ENCODE data around the gene PMPCB. TPM values are rescaled to one million over a fixed set of nuclear protein-coding genes. Genes with fewer than 3 reads are reported as not detected.
A peak's percentile ranks its signal among the peaks of the same experiment; 100 is the strongest.

PMPCB gene
- total RNA-seq, 1 experiment from 2014 or later, result 74.4 TPM

GRCh38 chr7:103344453-103345149 lies 47.4 kb downstream of the PMPCB start, which contains the start of gene DNAJC2:
TSS of gene DNAJC2 (minus strand) at chr7:103344767. CDS start at chr7:103344622, 145 bp downstream.
- Mint-ChIP-seq H3K4me1 (peaks cover 17% of the 10 kb centered on the region), H3K9me3 (no peaks in the 10 kb centered on the region), H3K36me3 (peaks cover 27% of the 10 kb centered on the region), H3K4me3 (peak within 1 kb of the TSS; percentile 85), H3K27me3 (ENCODE audit: low read depth) (no peaks in the 10 kb centered on the region), H3K27ac (peak within 1 kb of the TSS; percentile 97)
- ChIA-PET CTCF (no interaction called here), POLR2A (interaction anchor here (0.6 kb wide), 1 partner anchor 12 kb away, joined by 3 read pairs; no protein-coding TSS in a partner anchor)
- DNase-seq (ENCODE audit: low spot score) (peak; percentile 80), ATAC-seq (peak; percentile 93)
- TF ChIP-seq ATF1 (CRISPR knock-in tag; IDR thresholded peaks at IDR 0.05), result no peak
- TF ChIP-seq EMX1 (CRISPR knock-in tag; IDR thresholded peaks at IDR 0.05), result no peak
- no peak for TF ChIP-seq AR (CRISPR knock-in tag; IDR thresholded peaks at IDR 0.05)
- 0 out of 2 replicates have a peak, but pooled peaks have one; percentile 76 for TF ChIP-seq KAT7 (CRISPR knock-in tag; IDR thresholded peaks at IDR 0.05; ENCODE audit: borderline replicate concordance)
- no peak for TF ChIP-seq NR2C2 (CRISPR knock-in tag; IDR thresholded peaks at IDR 0.05)
- TF ChIP-seq TEAD1 (CRISPR knock-in tag; IDR thresholded peaks at IDR 0.05), result peak; percentile 93
- TF ChIP-seq ATF3 (CRISPR knock-in tag; conservative IDR thresholded peaks at IDR 0.05), result no peak
- TF ChIP-seq ZNF671 (CRISPR knock-in tag; IDR thresholded peaks at IDR 0.05), result no peak
- no peak for TF ChIP-seq GTF2I (CRISPR knock-in tag; conservative IDR thresholded peaks at IDR 0.05)
- TF ChIP-seq CREB1 (CRISPR knock-in tag; IDR thresholded peaks at IDR 0.05), result no peak
- peak; percentile 87; the same call in 1 of the 2 replicates for TF ChIP-seq SMAD3 (CRISPR knock-in tag; IDR thresholded peaks at IDR 0.05; ENCODE audit: borderline replicate concordance)
- TF ChIP-seq NR1H2 (CRISPR knock-in tag; IDR thresholded peaks at IDR 0.05), result no peak
- TF ChIP-seq, protein P1, sequence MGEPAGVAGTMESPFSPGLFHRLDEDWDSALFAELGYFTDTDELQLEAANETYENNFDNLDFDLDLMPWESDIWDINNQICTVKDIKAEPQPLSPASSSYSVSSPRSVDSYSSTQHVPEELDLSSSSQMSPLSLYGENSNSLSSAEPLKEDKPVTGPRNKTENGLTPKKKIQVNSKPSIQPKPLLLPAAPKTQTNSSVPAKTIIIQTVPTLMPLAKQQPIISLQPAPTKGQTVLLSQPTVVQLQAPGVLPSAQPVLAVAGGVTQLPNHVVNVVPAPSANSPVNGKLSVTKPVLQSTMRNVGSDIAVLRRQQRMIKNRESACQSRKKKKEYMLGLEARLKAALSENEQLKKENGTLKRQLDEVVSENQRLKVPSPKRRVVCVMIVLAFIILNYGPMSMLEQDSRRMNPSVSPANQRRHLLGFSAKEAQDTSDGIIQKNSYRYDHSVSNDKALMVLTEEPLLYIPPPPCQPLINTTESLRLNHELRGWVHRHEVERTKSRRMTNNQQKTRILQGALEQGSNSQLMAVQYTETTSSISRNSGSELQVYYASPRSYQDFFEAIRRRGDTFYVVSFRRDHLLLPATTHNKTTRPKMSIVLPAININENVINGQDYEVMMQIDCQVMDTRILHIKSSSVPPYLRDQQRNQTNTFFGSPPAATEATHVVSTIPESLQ (CRISPR knock-in tag; IDR thresholded peaks at IDR 0.05), result no peak
- TF ChIP-seq CTCF (IDR thresholded peaks at IDR 0.05), result no peak
- peak; percentile 83 for TF ChIP-seq FOXK1 (CRISPR knock-in tag; IDR thresholded peaks at IDR 0.05)
- no peak for TF ChIP-seq ZNF512 (CRISPR knock-in tag; IDR thresholded peaks at IDR 0.05; ENCODE audit: borderline replicate concordance)
- TF ChIP-seq, protein P2, sequence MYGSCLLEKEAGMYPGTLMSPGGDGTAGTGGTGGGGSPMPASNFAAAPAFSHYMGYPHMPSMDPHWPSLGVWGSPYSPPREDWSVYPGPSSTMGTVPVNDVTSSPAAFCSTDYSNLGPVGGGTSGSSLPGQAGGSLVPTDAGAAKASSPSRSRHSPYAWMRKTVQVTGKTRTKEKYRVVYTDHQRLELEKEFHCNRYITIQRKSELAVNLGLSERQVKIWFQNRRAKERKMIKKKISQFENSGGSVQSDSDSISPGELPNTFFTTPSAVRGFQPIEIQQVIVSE (CRISPR knock-in tag; IDR thresholded peaks at IDR 0.05; ENCODE audit: borderline replicate concordance), result no peak
- TF ChIP-seq ESRRA (CRISPR knock-in tag; IDR thresholded peaks at IDR 0.05; ENCODE audit: borderline replicate concordance), result 0 out of 2 replicates have a peak, but pooled peaks have one; percentile 42
- TF ChIP-seq, protein P3, sequence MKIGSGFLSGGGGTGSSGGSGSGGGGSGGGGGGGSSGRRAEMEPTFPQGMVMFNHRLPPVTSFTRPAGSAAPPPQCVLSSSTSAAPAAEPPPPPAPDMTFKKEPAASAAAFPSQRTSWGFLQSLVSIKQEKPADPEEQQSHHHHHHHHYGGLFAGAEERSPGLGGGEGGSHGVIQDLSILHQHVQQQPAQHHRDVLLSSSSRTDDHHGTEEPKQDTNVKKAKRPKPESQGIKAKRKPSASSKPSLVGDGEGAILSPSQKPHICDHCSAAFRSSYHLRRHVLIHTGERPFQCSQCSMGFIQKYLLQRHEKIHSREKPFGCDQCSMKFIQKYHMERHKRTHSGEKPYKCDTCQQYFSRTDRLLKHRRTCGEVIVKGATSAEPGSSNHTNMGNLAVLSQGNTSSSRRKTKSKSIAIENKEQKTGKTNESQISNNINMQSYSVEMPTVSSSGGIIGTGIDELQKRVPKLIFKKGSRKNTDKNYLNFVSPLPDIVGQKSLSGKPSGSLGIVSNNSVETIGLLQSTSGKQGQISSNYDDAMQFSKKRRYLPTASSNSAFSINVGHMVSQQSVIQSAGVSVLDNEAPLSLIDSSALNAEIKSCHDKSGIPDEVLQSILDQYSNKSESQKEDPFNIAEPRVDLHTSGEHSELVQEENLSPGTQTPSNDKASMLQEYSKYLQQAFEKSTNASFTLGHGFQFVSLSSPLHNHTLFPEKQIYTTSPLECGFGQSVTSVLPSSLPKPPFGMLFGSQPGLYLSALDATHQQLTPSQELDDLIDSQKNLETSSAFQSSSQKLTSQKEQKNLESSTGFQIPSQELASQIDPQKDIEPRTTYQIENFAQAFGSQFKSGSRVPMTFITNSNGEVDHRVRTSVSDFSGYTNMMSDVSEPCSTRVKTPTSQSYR (CRISPR knock-in tag; IDR thresholded peaks at IDR 0.05), result no peak
- TF ChIP-seq, protein P4, sequence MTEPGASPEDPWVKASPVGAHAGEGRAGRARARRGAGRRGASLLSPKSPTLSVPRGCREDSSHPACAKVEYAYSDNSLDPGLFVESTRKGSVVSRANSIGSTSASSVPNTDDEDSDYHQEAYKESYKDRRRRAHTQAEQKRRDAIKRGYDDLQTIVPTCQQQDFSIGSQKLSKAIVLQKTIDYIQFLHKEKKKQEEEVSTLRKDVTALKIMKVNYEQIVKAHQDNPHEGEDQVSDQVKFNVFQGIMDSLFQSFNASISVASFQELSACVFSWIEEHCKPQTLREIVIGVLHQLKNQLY (CRISPR knock-in tag; IDR thresholded peaks at IDR 0.05), result no peak
- TF ChIP-seq MXD4 (CRISPR knock-in tag; IDR thresholded peaks at IDR 0.05; ENCODE audit: borderline replicate concordance), result no peak
- TF ChIP-seq FOXP1 (CRISPR knock-in tag; IDR thresholded peaks at IDR 0.05; ENCODE audit: borderline replicate concordance), result peak; percentile 60; the same call in 1 of the 2 replicates
- TF ChIP-seq, protein P5, sequence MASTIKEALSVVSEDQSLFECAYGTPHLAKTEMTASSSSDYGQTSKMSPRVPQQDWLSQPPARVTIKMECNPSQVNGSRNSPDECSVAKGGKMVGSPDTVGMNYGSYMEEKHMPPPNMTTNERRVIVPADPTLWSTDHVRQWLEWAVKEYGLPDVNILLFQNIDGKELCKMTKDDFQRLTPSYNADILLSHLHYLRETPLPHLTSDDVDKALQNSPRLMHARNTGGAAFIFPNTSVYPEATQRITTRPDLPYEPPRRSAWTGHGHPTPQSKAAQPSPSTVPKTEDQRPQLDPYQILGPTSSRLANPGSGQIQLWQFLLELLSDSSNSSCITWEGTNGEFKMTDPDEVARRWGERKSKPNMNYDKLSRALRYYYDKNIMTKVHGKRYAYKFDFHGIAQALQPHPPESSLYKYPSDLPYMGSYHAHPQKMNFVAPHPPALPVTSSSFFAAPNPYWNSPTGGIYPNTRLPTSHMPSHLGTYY (CRISPR knock-in tag; IDR thresholded peaks at IDR 0.05), result no peak
